Ecto neural progenitor cell (in vitro differentiated cells): ENCODE measurements around the gene CDC34.
"Not testable (repeated sequence)": the region's sequence is repeated elsewhere in the genome, so short reads cannot be mapped to it uniquely, and the experiment has no call there.

Experiments used
- DNase-seq: peaks from one replicate; pipeline ENCODE4 v3.0.0-alpha.2; 2018; ENCODE audit warnings: low spot score

CDC34 gene

DNA sequence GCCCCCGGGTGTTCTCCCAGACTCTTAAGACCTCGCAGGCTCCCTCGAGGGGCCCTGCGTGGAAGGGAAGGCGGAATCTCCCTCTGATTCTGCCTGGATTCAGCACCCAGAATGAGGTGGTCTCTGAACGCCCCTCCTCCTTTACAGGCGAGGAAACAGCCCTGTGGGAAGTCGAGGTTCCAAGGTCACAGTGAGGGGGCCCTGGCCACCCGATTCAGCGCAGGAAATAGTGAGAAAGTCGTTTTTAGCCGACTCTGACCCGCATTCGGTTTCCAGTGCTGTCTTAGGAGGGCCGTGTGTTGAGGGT lies 41.9 kb downstream of the CDC34 start:
- no peak for DNase-seq

- DNase-seq = no peak
Measured at GRCh38 chr19:574658-575526, 43.3 kb downstream of the CDC34 start.

DNA sequence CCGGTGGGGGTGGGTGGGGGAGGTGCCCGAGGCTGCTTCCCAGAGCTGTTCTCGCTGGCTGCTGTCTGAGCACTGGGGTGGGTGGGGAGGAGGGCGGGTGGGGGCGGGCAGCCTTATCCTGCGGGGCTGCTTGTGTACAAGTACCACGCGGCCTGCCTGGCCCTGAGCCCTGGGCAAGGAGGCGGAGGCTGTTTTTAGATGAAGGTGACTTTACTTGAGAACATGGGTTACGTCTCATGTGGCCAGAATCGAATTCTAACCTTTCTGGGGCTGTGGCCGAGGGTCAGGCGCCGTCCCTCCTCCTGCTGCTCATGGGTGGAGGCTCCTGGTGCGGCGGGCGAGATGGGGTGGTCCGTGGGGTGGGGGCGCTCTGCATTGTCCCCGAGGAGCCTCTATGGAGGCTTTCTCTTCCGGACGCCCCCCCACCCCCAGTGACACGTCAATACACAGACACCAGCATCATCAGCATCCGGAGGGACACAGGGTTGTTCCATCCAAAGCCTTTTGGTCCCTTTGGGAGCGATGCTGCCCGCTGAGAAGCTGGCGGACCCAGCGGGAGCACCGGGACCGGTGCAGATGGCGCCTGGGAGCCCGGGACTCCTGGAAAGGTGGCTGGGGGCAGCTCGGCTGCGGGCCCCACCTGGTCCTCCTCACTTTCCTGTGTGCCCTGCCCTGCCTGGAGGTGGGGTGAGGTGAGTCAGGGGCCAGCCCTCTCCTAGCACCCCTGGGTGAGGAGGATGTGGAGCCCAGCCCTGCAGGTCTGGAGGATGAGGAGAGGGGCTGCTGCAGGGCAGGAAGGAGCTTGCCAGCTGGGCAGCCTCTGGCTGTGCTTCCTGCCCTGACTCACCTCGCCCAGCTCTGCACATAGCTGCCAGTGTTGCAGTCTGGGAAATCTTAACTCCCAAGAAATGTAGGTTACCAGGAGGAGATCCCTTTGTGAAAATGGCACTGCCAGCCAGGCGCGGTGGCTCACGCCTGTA lies 44.3 kb downstream of the CDC34 start:
- no peak for DNase-seq

GRCh38 chr19:576768-577438 lies 45.3 kb downstream of the CDC34 start:
- no peak for DNase-seq

DNA sequence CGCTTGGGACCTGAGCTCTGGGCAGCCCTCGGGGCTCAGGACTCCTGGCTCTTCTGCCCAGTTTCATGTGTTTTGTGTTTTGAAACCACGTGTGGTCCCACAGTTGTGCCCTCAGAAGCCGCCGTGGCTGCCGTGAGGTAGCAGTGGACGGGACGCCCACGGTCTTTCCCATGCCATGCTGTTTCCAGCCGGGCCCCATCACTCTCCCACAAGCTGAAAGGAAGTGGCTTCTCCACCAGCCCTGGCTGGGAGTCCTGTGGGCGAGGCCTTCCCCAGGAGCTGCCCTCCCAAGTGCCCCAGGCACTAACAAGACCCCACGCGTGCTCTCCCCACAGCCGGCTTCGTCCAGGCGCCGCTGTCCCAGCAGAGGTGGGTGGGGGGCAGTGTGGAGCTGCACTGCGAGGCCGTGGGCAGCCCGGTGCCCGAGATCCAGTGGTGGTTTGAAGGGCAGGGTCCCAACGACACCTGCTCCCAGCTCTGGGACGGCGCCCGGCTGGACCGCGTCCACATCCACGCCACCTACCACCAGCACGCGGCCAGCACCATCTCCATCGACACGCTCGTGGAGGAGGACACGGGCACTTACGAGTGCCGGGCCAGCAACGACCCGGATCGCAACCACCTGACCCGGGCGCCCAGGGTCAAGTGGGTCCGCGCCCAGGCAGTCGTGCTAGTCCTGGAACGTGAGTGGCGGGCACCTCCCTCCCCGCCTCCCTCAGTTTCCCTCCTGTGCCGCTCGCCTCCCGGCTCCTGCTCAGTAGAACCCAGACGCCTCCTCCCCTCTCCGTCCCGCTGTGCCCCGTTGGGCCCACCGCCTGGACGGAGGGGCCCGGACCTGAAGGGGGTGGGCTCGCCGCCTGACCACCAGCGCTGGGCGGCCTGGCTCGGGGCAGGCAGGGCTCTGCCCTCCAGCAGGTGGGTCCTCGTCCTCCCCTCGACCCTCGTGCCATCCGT lies 46.2 kb downstream of the CDC34 start:
- DNase-seq = no peak

- DNase-seq = no peak
Measured at GRCh38 chr19:579111-579841, 47.7 kb downstream of the CDC34 start.

DNA sequence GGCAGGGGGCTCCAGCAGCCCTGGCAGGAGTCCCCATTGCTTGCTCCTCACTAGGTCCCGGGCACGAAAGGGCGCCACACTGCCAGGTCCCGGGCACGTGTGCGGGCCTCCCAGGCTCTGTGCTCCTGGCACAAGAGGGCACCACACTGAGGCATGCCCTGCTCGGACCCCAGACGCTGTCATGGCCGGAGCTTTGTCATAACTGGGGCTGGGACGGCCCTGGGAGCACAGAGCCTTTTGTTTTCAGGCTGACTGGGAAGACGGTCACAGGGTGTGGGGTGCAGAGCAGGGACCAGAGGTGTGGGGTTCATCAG lies 48.2 kb downstream of the CDC34 start:
- DNase-seq = no peak

GRCh38 chr19:580274-580835 lies 48.8 kb downstream of the CDC34 start:
- DNase-seq = no peak

GRCh38 chr19:581399-582111 lies 50.0 kb downstream of the CDC34 start:
- DNase-seq = no peak

- no peak for DNase-seq
Measured at GRCh38 chr19:582497-583197, 51.1 kb downstream of the CDC34 start.

- DNase-seq = no peak
Measured at GRCh38 chr19:583198-583967, 51.8 kb downstream of the CDC34 start.

DNA sequence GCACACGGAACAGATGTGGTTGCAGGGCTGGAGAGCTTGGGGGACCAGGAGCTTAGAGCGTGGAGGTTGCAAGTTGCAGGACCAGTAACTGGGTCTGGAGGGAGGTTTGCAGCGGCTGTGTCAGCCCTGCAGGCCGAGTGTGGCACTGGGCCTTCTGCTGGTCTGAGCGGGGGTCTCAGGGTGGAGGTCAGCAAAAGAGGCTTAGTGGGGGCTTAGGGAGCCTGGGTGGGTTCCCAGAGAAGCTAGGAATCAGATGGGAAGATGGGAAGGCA lies 52.3 kb downstream of the CDC34 start:
- no peak for DNase-seq

DNA sequence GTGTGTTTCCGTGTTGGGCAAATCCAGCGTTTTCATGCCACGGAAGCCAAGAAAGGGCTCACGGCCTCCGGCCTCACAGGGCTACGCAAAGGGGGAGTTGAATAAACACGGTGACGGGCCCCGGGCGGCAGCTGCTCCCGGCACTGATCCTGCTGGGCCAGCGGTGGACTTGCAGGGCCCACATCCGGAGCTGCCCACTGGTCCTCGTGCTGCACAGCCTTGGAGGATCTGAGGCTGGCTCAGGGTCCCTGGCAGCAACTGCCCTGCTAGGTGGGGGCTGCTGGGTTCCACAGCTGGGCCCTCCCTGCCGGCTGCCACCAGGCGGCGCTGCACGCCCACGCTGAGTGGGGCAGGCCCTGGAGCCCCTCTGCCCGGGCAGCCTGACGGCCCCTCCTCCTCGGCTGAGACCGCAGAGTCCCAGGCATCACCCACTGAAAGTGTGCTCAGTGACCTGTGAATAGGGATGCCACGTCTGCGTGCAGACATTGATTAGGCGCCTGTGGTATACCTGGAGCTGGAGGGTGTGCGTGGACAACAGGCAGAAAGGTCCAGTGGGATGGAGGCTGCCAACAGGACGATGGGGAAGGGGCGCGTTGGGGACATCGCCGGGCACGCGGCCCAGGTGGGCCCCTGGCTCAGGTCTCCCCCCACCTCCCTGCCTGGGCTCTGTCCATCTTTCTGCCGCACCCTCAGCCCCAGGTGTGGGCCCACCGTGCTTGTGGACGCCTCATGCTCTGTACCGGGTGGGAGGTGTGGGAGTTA lies 52.9 kb downstream of the CDC34 start:
- DNase-seq = peak; percentile 88

DNA sequence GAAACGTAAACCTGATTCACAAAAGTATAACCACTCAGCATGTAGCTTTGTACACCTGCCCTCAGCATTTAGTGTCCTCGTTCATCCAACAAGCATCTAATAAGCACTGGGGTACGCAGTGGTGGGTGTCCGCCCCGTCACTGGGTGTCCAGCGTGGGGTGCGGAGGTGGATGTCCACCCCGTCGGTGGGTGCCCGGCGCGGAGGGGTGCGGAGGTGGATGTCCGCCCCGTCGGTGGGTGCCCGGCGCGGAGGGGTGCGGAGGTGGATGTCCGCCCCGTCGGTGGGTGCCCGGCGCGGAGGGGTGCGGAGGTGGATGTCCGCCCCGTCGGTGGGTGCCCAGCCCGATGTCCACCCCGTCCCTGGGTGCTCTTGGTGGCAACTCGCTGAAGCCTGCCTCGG lies 53.6 kb downstream of the CDC34 start:
- DNase-seq = not testable (repeated sequence)

- DNase-seq = no peak
Measured at GRCh38 chr19:585551-586110, 54.1 kb downstream of the CDC34 start.

DNA sequence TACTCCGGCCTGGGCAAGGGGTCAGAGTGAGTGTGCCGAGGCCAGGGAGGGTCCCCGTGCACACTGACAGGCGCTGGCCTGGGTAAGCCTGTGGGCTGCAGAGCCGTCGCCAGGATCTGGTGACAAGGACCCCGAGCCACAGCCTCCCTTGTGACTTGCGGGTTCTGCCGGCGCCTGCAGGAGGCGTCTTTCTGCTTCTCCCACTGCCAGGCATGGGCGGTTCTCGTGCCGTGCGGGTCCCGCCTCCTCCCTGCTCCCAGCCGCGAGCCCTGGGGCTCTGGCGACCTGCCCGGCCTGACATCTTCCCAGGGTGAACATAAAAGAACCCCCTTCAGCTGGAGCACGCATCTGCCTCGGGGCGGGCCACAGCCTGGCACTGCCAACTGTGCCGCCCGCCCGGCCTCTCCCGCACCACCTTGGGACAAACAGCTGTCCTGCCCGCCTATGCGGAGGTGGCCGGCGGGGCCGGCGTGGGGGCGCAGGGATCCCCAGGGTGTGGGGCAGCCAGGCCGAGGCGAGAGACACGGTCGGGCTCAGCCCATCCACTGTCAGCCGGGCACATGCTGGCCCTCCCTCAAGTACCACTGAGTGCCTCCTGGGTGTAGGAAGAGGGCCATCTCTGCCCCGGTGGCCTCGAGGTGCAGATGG lies 56.7 kb downstream of the CDC34 start:
- DNase-seq = peak; percentile 88
